Hematopoietic multipotent progenitor cell treated with erythropoietin and hydrocortisone succinate and interleukin-3 and kit ligand, for 15 days (in vitro differentiated cells): ENCODE data around the gene ELL2.

Experiments used
- DNase-seq: peaks from one replicate; pipeline ENCODE4 v3.0.0-alpha.2; 2015; ENCODE audit warnings: low spot score

The ELL2 gene

DNA sequence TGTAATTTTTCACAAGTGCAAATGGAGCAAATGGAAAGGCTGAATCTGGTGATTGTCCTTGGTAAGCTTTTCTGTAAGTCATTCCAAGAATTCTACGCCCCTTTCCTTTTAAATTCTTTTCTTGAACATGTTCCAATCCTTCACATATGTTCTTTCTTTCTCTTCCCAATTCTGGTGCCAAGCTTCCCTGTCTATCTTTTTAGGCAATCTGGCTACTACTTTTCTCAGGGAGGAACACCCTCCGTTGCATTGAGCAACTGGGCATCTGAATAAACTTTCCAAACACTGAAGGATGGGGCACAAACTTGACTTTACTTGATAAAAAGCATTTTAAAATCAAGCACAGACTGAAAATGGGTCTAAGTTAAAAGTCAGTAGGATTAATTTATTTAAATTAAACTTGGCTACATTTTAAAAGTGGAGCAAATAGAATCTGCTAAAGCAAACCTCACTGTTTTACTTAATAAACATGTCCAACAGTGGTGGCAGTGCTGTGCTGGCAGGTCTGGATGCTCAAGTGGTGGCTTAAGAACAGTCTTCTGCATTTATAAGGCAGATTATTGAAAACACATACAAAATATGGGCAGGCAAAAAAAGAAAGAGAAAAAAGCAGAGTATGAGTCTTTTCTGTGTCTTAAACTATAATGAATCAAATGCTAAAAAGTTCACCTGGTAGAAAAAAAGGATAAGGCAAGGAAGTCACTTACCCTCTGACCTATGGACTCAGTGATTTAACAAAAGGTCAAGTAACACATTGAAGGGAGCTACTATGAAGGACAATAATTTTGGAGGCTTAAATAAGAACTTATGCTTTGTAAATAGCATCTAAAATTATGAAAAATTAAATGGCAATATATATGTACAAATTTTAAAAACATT lies 5.4 kb downstream of the ELL2 start:
- DNase-seq: peak; percentile 48

DNA sequence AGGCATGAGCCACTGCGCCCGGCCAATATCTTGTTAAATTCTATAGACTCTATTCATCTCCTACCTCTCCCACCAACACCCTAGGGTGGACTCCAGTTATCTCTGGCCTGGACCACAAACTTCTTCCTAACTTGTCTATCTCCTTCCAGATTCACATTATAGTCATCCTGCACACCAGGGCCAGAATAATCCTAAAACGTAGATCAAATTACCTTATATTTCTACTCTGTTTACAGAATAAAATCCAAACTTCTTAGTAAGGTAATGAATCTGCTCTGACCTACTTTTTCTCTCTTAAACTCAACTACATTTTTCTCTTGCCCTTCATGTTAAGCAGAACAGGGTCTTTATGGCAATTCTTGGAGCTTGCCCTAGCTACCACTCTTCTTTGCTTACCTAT lies 6.9 kb downstream of the ELL2 start:
- DNase-seq: no peak

DNA sequence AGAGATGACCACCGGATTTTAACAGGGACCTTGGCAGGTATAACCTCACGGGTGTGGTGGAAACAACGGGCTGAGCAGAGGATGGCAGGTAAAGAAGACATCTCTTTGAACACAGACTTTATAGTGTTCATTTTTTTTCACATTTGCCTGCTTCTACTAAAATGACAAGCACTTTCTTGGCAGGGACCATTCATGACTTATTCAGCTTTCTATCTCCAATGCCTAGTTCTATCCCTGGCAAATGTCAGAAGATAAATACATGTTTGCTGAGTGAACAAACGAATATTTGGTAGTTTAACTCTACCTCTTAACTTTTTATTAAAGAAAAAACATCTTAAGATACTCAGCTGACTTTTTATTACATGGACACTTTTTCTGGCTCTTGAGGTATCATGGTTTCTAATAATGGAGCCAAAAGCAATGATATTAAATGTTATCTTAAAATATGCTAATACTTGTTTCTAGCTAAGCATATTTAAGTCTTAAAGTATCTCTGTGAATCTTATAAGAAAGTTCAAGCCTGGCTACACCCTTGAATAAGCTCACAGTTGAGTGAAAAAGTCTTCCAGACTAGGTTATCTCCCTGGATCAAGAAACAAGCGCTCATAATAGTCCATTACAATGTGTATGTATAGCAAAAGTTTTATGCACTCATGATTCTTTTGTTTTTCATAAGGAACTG lies 8.5 kb downstream of the ELL2 start:
- DNase-seq: peak; percentile 26

DNA sequence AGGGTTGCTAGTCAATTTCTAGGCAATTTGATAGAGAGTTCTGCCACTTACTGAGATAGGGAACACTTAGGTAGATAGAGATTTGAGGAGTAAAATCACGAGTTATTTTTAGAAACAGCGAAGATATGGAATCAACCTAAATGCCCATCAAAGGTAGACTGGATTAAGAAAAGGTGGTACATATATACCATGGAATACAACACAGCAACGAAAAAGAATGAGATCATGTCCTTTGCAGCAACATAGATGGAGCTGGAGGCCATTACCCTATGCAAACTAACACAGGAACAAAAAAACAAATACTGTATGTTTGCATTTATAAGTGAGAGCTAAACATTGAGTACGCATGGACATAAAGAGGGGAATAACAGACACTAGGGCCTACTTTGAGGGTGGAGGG lies 9.7 kb downstream of the ELL2 start:
- no peak for DNase-seq

DNA sequence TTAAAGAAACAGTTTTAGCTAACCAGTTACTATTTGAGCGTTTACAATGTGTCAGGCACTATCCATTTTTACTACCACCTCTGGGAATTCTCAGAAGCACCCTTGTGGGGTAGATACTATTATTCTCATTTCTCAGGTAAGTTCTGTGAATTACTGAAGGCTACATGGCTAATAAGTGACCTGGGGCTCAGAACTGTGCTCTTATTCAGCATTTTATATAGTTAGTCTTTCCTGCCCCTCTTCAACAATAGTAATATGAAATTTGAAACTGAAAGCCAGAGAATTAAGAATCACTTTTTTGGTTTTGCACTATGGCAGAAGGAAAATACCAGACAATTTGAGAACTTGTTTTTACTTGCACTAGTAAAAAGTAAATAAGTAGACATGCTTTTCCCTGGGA lies 11.8 kb downstream of the ELL2 start:
- DNase-seq: peak; percentile 10

DNA sequence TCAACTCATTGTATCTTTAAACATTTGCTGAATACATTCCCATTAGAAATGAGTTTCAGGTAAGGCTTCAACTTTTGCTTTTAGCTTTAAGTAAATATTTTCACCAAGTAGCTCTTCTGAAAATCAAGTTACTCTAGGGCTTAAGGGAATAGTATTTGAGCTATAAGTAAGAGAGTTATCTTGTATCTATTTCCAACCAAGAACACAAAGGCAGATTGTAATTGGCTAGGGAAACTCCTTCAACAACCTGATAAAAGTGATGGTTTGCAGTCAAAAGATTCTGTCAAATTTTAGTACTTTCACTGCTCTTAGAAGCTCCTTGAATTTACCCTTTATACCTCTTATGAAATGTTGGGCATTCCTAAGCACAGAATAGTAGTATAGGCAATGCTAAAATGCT lies 13.0 kb downstream of the ELL2 start:
- DNase-seq: peak; percentile 14

DNA sequence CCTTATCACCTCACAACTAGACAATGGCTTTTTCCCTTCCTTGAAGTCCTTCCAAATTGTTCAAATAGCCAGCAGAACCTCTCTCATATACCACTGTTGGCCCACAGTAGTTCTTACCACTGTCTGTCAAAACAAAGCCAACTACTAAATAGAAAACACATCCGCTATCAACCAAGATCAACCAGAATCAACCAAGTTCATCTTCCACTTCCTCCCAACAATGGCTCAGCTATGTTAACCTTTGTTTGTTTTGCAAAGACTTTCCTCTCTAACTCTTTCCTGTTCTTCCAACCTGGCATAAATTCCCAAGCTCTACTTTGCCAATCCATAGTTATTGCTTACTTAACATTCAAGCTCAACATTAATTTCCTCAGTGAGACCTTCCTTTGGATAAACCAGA lies 15.2 kb downstream of the ELL2 start:
- DNase-seq: no peak

DNA sequence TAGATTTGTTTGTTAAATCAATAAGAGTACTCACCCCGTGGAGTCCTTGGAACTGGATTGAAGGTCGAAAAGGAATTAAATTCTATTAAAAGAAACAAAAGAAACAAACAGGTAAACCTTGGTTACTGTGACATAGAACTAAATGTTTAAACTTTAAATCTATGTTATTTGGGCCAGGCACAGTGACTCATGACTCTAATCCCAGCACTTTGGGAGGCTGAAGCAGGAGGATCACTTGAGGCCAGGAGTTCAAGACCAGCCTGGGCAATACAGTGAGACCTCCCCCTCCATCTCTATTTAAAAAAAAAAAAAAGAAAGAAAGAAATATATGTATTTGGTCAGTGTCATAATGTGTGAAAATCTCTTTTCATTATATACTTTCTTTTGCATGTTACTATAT lies 18.7 kb downstream of the ELL2 start:
- no peak for DNase-seq

DNA sequence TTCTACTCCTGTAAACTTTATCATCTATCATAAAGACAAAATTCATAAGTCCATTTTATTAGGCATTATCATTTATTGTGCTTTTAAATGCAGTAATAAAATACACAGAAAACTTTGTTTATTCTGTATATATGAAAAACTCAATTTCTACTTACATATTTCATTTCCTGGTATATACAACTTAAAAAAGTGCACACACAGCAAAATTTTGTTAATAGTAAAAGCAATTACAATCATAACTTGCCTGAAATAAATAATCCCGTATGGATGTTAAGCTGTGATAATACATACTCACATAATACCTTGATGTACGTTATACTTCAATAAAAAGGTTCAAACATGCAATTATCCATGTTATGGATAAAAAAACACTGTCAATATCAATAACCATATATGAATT lies 19.2 kb downstream of the ELL2 start:
- no peak for DNase-seq

DNA sequence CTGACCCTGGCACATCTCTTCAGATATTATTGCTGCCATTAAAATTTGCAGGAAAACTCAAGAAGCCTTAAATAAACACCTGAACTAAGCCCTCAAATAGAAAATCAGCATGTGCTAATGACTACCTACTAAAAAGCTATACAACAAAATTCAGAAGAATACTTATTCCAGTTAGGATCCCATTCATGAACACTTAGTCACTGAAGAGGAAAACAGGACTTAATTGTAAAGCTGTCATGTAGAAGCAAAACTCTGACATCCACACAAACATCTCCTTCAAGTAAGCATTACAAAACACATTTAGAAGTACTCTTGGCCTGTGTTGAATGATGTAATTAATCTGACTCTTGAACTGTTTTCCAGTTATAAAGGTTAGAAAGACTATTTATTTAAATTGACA lies 19.9 kb downstream of the ELL2 start:
- peak; percentile 11 for DNase-seq

DNA sequence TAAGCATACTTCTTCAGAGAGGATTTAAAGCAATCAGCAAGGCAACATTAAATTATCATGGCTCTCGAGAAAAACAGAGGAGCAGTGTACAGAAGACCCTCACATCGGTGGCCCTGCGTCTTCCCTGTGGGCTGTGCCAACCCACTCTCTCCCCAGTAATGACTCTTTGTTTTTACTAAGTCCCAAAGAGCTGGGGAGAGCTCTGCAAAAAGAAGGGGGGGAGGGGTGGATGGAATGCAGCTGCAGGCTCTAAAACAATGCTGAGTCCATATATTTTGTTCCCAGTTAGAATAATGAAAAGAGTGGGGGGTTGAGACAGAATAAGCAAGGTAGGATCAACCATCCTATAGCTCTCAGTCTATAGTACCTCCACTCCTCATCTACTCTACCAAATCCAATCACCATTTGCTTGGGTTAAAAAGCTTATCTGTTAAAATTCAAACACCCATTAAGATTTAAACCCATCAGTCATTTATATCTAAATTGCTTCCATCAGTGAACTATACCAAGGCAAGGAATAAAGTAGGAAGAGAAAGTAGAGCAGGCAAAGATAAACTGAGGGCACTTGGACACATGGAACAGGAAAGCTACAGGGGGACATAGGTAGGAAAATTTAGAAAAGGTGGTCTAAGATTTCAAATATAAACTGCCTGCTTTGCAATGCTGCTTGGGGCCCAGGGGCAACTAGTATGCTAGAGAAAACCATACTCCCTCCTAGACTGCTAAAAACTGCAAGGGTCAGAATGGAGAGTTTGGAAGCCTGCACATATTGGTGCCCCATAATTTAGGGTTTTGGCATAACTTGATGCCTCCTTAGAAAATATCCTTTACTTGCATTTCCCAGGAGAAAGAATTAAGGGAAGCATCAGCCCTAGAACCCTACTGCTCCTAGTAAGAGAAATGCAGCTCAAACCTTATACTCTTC lies 20.6 kb downstream of the ELL2 start:
- DNase-seq: no peak

DNA sequence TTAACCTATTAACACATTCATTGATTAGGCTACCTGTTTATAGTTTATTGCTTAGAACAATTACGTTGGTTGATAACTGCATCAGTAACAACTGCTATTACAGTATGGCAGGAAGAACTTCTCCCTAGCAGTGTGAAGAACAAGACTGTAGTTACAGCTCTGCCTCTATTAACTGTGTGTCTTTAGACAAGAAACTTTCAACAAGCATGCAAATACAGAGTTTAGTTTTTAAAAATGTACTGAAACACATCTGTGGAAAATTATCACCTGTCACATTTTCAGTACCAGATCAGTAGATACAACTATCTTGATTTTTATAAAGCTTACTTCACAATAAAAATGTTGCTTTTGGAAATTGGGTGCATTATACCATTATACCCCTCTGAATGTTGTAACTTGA lies 22.2 kb downstream of the ELL2 start:
- no peak for DNase-seq

DNA sequence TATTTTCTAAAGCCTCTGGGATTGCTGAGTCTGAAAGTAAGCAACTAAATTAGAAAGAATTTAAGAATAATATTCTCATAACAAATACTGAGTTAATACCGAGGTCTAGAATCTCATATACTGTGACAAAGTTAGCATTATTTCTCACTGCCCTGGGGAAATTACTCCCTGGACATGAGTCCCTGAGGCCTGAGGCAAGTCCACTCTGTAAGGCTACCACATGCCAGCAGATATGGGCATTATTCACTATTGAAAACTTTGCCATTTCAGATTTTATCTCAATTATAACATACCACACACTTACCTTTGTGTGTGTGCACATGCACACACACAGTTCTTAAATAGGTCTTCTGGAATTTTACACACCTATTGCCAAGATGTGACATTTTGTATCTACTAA lies 22.9 kb downstream of the ELL2 start:
- no peak for DNase-seq

DNA sequence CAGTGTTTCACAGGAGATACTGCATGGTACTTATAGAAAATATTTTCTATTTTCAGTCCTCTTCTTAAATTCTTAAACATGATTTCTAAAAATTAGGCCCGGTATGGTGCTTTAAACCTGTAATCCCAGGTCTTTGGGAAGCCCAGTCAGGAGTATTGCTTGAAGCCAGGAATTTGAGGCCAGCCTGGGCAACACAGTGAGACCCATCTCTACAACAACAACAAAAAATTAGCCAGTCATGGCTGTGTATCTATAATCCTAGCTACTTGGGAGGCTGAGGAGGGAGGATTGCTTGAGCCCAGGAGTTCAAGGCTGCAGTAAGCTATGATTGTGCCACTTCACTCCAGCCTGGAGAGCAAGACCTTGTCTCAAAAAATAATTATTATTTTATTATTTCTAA lies 23.3 kb downstream of the ELL2 start:
- DNase-seq: no peak

DNA sequence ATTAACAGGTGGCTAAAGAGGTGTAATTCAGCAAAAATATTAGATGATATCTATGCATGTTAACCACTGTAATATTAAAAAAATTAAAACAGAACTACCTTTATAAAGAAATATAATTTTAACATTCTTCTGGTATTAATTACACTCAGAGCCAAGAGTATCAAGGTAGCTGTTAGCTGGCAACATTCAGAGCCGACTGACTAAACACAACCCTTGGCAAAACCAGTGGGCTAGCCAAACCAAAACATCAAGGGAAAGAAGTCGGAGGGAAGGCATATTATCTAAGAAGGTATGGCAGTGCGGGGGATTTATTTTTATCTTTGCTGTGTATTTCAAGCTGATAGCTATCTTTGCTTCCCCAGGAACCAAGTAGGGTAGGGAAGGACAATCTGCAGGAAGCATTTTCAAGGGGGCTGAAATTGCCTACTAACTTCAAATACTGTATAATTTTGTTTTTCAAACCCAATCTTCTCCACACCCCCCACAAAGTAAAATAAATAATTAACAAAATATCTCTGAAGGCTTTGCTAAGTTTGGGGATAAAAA lies 24.0 kb downstream of the ELL2 start:
- no peak for DNase-seq

DNA sequence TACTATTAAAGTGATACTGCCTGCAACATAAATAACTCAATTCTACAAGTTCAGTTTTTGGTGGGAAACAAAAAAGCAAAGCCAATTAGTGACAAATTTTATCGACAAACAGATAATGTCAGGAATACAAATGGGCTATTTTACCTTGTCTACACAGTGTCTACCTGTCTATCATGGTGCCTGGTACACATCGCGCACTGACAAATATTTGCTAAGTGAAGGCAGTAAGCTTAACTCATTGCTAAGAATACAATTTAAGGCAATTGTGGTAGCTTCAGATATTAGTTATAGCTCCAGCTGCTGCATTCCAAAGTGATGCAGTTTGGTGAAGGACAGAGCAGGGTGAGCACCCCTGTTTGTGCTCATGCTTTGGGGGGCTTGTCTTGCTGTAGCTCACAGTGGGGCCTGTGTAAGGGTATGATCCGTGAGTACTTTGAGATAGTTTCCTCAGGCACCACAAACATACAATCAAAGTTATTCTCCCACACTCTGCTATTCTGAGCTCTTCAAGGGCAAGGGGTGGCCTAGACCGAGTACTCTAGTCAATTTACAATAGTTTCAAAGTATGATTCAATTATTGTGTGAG lies 24.7 kb downstream of the ELL2 start:
- no peak for DNase-seq

DNA sequence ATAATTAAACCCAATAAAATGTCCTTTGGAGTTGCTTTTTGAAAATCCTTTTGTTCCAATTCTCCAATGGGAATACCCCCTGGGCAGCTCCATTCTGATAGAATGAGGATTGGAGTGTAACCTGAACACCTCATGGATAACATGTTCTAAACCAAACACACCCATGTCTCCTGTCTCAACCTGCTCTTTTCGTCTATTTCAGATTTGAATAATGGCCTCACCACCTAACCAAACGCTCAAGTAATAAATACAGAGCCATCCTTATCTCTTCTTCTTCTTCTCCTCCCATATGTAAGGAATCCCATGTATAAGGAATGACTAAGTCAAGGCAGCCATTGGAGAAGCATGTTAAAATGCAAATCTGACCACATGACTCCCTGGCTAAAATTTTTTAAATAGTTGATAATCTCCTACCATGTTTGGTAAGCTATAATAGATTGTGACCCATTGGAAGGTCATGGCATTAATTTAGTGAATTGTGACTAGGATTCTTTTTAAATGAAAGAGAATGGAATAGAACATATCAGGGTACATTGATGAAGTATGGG lies 26.0 kb downstream of the ELL2 start:
- no peak for DNase-seq

DNA sequence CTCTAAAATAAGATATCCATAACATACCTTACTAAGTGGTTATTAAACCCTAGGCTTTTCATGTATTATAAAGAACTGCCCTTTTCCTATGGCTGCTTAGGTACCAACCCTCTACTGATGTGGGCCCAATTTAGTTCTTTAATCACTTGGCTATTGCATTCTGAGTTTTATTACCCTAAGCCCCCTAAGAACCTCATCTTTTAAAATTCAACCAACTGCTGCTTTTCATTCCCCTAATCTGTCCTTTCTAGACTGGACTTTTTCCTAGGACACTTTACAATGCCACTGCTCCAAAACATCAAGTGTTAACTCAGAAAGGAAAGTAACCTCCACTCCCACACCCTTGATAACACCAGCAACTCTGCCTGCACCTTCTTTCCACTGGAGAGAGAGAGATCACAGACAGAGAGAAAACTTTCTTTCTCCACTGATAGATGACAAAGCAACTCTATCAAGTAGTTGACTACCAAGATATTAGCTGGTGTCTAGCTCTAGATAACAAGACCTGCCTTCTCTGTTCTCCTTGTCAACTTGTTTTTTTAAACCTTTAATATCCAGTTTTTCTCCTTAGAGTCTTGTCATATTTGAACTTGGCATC lies 27.3 kb downstream of the ELL2 start:
- peak; percentile 87 for DNase-seq

DNA sequence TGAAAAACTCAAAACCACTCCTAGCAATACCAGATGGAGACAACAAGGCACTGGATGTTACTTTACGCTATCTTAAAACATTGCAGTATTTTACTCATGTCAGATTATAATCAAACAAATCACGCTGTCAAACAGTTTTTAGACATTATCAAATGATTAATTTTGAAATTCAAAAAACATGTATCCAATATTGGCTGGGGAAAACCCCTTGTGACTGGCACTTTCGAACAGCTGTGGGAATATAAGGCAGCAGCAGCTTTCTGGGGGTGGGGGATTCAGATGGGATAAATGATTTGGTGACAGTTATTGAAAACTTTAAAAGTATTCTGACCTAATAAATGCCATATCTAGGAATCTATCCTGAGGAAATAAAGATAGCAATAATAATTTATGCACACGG lies 28.7 kb downstream of the ELL2 start:
- no peak for DNase-seq

DNA sequence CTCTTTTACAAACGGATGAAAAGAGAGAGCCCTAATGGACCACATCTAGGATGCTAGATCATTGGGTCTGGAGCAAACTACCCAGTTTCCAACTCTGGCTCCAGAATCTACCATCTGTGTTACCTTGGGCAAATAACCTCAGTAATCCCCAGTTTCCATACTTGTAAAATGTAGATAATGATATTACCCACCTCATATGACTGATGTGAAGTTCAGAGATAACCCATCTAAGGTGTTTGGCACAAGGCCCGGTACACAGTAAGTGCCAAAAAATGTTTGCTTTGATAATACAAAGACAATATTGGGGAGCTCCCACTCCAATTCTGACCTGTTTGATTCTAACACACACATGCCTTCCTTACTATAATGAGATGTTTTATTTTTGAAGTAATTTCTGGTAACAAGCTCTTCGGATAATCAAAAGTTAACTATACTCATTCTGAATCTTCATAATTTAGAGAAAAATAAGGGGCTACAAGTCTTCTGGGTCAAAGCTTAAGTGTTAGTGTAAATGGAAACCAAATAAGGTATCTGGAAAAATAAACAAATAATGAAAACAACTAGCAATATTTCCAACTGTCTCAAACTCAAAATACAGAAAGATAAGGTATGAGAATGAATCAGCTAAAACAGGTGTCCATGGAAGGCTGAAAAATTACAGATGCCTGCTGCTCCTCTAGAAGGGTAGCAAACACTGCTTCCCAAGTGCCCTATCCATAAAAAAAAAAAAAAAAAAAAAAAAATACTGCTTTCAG lies 30.4 kb downstream of the ELL2 start:
- DNase-seq: peak; percentile 56
